Measurements from ENCODE around the gene SAMD10.

DNA sequence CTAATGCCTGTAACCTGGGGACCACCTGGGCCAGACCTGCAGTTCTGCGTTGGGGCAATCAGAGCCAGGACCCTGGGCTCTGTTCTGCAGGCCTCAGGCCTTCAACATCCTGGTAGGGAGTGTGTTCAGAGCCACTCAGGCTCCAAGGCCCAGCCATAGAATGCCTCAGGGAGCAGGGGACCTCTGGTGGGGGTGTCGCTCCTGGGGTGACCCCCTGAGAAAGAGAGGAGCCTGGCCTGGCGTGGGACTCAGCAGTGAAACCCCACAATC, 35.7 kb downstream of the SAMD10 start:
- TF ChIP-seq RAD21 (IDR thresholded peaks at IDR 0.05; ENCODE audit: low read depth): no peak
- TF ChIP-seq, protein P1, sequence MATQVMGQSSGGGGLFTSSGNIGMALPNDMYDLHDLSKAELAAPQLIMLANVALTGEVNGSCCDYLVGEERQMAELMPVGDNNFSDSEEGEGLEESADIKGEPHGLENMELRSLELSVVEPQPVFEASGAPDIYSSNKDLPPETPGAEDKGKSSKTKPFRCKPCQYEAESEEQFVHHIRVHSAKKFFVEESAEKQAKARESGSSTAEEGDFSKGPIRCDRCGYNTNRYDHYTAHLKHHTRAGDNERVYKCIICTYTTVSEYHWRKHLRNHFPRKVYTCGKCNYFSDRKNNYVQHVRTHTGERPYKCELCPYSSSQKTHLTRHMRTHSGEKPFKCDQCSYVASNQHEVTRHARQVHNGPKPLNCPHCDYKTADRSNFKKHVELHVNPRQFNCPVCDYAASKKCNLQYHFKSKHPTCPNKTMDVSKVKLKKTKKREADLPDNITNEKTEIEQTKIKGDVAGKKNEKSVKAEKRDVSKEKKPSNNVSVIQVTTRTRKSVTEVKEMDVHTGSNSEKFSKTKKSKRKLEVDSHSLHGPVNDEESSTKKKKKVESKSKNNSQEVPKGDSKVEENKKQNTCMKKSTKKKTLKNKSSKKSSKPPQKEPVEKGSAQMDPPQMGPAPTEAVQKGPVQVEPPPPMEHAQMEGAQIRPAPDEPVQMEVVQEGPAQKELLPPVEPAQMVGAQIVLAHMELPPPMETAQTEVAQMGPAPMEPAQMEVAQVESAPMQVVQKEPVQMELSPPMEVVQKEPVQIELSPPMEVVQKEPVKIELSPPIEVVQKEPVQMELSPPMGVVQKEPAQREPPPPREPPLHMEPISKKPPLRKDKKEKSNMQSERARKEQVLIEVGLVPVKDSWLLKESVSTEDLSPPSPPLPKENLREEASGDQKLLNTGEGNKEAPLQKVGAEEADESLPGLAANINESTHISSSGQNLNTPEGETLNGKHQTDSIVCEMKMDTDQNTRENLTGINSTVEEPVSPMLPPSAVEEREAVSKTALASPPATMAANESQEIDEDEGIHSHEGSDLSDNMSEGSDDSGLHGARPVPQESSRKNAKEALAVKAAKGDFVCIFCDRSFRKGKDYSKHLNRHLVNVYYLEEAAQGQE (IDR thresholded peaks at IDR 0.05; ENCODE audit: low read depth): no peak

All from Ishikawa (cell line).